ENCODE results near the gene DLGAP1.

The DLGAP1 gene

DNA sequence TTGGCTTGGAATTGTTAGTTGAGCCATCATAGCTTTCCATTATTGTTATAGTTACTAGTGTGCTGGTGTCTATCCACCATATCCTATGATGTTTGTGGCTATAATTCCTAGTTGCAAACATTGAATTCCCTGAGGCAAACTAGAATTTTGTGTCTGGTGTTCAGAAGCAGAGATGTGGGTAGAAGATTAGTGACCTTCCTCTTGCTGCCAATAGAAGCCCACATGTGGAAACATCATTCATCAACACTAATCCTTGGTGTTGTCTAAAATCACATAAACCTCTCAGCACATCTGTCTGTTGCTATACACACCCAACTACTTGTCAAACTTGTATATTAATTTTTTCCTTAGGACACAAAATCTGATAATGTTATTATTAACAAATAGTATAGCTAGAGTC is 631.0 kb downstream of the DLGAP1 start:
- DNase-seq (ENCODE audit: low read depth), result no peak
- no peak overlapping the region for H3K4me3 ChIP-seq (ENCODE audit: low read depth, low read length)

DNA sequence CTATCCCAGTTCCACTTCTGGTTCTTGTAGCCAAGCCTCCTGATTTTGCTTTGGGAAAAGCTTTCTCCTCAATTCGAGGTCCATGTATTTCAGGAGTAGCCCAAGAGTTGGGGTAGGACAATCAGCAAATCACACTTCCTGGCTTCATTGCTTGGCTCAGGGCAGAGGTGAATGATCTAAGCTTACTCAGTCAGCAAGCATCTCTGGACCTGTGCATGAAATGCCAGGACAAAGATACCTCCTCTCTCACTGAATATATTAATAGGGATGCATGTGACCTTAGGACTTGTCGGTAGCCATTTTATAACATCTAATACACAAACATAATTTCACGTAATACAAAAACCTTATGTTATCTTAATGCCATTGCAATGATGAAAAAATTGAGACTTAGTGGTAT is 632.0 kb downstream of the DLGAP1 start:
- TF ChIP-seq, protein P1, sequence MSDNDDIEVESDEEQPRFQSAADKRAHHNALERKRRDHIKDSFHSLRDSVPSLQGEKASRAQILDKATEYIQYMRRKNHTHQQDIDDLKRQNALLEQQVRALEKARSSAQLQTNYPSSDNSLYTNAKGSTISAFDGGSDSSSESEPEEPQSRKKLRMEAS (IDR thresholded peaks at IDR 0.05; ENCODE audit: low read depth, low read length), result no peak
- TF ChIP-seq, protein P2, sequence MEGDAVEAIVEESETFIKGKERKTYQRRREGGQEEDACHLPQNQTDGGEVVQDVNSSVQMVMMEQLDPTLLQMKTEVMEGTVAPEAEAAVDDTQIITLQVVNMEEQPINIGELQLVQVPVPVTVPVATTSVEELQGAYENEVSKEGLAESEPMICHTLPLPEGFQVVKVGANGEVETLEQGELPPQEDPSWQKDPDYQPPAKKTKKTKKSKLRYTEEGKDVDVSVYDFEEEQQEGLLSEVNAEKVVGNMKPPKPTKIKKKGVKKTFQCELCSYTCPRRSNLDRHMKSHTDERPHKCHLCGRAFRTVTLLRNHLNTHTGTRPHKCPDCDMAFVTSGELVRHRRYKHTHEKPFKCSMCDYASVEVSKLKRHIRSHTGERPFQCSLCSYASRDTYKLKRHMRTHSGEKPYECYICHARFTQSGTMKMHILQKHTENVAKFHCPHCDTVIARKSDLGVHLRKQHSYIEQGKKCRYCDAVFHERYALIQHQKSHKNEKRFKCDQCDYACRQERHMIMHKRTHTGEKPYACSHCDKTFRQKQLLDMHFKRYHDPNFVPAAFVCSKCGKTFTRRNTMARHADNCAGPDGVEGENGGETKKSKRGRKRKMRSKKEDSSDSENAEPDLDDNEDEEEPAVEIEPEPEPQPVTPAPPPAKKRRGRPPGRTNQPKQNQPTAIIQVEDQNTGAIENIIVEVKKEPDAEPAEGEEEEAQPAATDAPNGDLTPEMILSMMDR (IDR thresholded peaks at IDR 0.05; ENCODE audit: low read depth, low read length), result no peak
- TF ChIP-seq POLR2A (IDR thresholded peaks at IDR 0.05; ENCODE audit: extremely low read depth, insufficient read length) (no peak), MYC (IDR thresholded peaks at IDR 0.05; ENCODE audit: low read depth, low read length) (no peak)
- no peak for DNase-seq (ENCODE audit: low read depth)

More for the DNA sequence above, 631.0 kb downstream of the DLGAP1 start:
- TF ChIP-seq MYC (IDR thresholded peaks at IDR 0.05; ENCODE audit: low read depth, low read length) (no peak), POLR2A (IDR thresholded peaks at IDR 0.05; ENCODE audit: extremely low read depth, insufficient read length) (no peak)
- TF ChIP-seq, protein P1 (IDR thresholded peaks at IDR 0.05; ENCODE audit: low read depth, low read length), result no peak
- TF ChIP-seq, protein P2 (IDR thresholded peaks at IDR 0.05; ENCODE audit: low read depth, low read length), result no peak

DNA sequence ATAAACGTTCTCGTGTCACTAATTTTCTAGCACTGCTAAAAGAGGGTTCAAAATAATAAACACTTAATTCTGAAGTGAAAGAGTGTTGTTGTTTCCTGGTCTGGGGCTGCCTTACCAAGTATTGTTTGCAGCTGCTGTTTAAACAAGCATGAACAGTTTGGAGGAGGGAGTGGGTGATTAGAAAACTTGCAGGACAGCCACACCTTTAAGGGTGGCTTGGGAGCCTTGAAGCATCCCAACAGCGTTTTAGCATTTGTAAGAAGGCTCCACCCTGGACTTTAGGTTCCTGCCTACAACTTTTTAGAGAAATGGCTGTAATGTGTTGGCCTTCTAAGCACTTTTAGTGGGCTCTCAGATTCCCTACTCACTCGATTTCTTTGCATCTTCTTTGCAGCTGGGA is 633.6 kb downstream of the DLGAP1 start:
- TF ChIP-seq, protein P2 (IDR thresholded peaks at IDR 0.05; ENCODE audit: low read depth, low read length), result no peak
- TF ChIP-seq MYC (IDR thresholded peaks at IDR 0.05; ENCODE audit: low read depth, low read length) (no peak), POLR2A (IDR thresholded peaks at IDR 0.05; ENCODE audit: extremely low read depth, insufficient read length) (no peak)
- TF ChIP-seq, protein P1 (IDR thresholded peaks at IDR 0.05; ENCODE audit: low read depth, low read length), result no peak
- no peak for DNase-seq (ENCODE audit: low read depth)
- H3K4me3 ChIP-seq (ENCODE audit: low read depth, low read length), result no peak overlapping the region

More for the DNA sequence above, 632.0 kb downstream of the DLGAP1 start:
- H3K4me3 ChIP-seq (ENCODE audit: low read depth, low read length), result no peak overlapping the region

DNA sequence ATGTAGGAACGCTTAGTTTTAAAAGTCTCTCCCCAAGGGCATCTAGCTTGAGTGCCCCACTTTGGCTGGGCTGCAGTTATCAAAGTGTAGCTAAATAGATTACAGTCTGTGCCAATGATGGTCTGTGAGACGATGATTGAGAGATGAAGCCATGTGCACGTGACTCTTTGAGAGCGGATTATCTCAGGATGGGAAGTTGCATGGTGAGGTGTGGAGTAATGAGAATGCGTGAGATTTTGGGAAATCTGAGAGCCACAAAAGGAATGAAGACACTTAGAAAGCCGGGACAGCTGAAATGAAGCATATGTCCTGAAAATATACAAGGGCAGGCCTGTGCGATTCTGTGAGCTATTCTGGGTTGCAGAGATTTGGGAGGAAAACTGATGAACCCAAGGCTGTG is 635.1 kb downstream of the DLGAP1 start:
- H3K4me3 ChIP-seq (ENCODE audit: low read depth, low read length), result no peak overlapping the region
- TF ChIP-seq MYC (IDR thresholded peaks at IDR 0.05; ENCODE audit: low read depth, low read length), result no peak
- TF ChIP-seq, protein P1 (IDR thresholded peaks at IDR 0.05; ENCODE audit: low read depth, low read length), result no peak
- TF ChIP-seq, protein P2 (IDR thresholded peaks at IDR 0.05; ENCODE audit: low read depth, low read length), result no peak
- DNase-seq (ENCODE audit: low read depth), result no peak

DNA sequence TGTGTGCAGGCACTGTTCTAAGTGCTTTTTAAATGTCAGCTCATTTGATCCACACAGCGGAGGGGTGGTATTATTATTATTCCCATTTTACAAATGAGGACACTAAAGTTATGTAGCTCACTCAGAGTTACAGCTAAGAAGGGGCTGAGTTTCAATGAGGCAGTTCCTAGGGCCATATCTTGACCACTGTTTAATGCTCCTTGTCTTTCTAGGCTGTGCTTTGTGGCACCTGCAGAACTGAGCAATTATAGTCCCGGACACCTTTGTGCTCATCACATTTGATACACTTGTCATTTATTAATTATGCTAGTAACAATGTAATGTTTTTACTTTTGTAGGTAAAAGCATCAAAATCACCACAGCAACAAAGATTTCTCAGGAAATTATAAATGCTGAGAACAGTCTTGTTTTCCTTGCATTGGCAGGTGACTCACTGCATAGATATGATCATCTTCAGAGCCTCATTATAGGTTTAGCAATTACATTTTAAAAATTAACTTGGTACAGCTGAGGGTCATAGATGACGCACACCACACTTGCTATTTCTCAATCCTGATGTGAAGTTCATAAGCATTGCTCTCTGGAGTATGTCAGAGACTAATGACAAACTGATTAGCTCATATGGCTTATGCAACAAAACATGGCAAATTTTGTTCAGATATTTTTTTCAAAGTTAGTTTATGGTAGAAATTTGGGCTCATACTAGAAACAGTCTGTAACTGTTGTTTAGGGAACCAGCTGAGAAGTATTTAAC is 638.3 kb downstream of the DLGAP1 start:
- TF ChIP-seq, protein P1 (IDR thresholded peaks at IDR 0.05; ENCODE audit: low read depth, low read length), result no peak
- TF ChIP-seq MYC (IDR thresholded peaks at IDR 0.05; ENCODE audit: low read depth, low read length) (no peak), POLR2A (IDR thresholded peaks at IDR 0.05; ENCODE audit: extremely low read depth, insufficient read length) (no peak)
- TF ChIP-seq, protein P2 (IDR thresholded peaks at IDR 0.05; ENCODE audit: low read depth, low read length), result no peak
- H3K4me3 ChIP-seq (ENCODE audit: low read depth, low read length), result no peak overlapping the region
- DNase-seq (ENCODE audit: low read depth), result no peak

All from NB4 (cell line).